HCT116 (cell line): Measurements from ENCODE around the gene MAEA.

ENCODE experiments used
- CTCF ChIP-seq, 3 experiments: fragments of 200-600 bp in 1 of 3; sonication (generic) in 1 of 3; IDR thresholded peaks in 2 of 3; conservative IDR thresholded peaks in 1 of 3; 2 replicates each; pipeline ENCODE4 v1.5.1; 2012 to 2017; ENCODE audit warnings: low read depth in 2 of 3, low read length in 2 of 3, antibody characterized with exemption in 1 of 3, borderline replicate concordance in 1 of 3, control low read depth in 1 of 3, mild to moderate bottlenecking in 1 of 3, mixed read lengths in 1 of 3, mixed run types in 1 of 3, moderate library complexity in 1 of 3; ENCODE audit not compliant: insufficient read depth in 1 of 3
- EZH2 ChIP-seq: fragments of 200-600 bp; sonication (generic); IDR thresholded peaks from 2 replicates; pipeline ENCODE4 v1.6.1; 2017; ENCODE audit warnings: antibody characterized with exemption, mixed run types
- MAX ChIP-seq: IDR thresholded peaks from 2 replicates; pipeline ENCODE4 v1.6.1; 2012

DNA sequence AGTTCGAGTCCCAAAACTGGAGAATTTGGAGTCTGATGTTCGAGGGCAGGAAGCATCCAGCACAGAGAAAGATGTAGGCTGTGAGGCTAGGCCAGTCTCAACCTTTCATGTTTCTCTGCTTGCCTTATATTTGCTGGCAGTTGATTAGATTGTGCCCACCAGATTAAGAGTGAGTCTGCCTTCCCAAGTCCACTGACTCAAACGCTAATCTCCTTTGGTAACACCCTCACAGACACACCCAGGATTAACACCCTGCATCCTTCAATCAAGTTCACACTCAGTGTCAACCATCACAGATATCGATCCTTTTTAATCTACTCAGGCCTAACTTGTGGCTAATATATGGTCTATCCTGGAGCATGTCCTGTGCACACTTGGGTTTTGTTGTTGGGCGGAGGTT, 18.0 kb upstream of the MAEA start:
- TF ChIP-seq EZH2 (no peak), CTCF (IDR thresholded peaks at IDR 0.05 in 2 of 3, conservative IDR thresholded peaks at IDR 0.05 in 1 of 3; ENCODE audit: borderline replicate concordance in 1 of 3, insufficient read depth in 1 of 3, low read depth in 2 of 3, low read length in 2 of 3) (no peak), MAX (no peak)
